Measurements from ENCODE around the gene THUMPD2. TPM values are rescaled to one million over a fixed set of nuclear protein-coding genes. Genes with fewer than 3 reads are reported as not detected.

THUMPD2 gene
- total RNA-seq, 1 donor from 2014 or later: 18.7 TPM

DNA sequence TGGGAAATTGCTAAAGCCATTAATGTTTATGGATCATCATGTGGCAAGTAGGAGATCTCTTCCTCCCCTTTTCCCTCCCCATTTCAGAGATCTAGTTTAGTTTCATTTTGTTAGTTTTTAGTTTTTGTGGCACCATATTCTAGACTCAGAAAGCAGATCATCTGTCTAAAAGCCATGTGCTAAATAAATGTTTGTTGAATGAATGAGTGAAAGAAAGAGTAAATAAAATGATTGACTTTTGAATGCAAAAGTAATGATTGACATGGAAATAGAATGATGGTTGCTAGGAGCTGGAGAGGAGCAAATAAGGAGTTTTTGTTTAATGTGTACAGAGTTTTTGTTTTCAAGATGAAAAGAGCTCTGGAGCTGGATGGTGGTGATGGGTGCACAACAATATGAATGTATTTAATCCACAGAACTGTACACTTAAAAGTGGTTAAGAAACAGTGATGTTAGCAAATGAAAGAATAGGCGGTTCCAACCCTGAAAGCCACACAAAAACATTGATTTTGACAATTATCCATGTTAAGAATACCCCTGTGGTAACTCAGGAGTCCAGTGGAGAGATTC is 89.7 kb downstream of the THUMPD2 start:
- Mint-ChIP-seq H3K4me1 (ENCODE audit: low read depth) (peaks cover 33% of the 10 kb centered on the region), H3K27ac (peak overlapping the region; percentile 29), H3K9me3 (ENCODE audit: low read depth) (peaks cover 7% of the 10 kb centered on the region), H3K4me3 (ENCODE audit: low read depth) (no peak overlapping the region), H3K27me3 (no peaks in the 10 kb centered on the region), H3K36me3 (ENCODE audit: insufficient read depth) (peaks cover 5% of the 10 kb centered on the region)
- TF ChIP-seq, protein P1, sequence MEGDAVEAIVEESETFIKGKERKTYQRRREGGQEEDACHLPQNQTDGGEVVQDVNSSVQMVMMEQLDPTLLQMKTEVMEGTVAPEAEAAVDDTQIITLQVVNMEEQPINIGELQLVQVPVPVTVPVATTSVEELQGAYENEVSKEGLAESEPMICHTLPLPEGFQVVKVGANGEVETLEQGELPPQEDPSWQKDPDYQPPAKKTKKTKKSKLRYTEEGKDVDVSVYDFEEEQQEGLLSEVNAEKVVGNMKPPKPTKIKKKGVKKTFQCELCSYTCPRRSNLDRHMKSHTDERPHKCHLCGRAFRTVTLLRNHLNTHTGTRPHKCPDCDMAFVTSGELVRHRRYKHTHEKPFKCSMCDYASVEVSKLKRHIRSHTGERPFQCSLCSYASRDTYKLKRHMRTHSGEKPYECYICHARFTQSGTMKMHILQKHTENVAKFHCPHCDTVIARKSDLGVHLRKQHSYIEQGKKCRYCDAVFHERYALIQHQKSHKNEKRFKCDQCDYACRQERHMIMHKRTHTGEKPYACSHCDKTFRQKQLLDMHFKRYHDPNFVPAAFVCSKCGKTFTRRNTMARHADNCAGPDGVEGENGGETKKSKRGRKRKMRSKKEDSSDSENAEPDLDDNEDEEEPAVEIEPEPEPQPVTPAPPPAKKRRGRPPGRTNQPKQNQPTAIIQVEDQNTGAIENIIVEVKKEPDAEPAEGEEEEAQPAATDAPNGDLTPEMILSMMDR (IDR thresholded peaks at IDR 0.05; ENCODE audit: unreplicated experiment): no peak
- DNase-seq (ENCODE audit: low spot score, unreplicated experiment): no peak

DNA sequence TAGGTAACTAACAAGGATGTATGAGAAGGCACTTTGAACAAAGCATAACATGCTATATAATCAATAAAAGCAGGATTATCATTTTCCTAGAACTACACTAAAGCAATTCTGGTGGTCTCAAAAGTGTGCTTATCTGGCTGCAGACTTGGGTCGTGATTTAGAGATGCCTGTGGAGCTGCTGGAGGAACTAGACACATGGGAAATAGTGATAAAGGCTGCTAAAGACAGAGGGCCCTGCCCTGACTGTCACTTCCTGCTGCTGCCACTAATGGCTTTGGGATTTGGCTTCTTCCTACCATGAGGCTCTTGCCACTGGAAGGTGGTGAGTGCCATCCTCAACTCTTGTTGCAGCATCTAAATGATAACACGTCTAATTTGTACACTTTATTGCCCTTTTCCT is 90.9 kb downstream of the THUMPD2 start:
- no peak for DNase-seq (ENCODE audit: low spot score, unreplicated experiment)
- H3K4me3 Mint-ChIP-seq (ENCODE audit: low read depth): no peak overlapping the region
- peaks cover 5% of the 10 kb centered on the region for H3K36me3 Mint-ChIP-seq (ENCODE audit: insufficient read depth)
- H3K9me3 Mint-ChIP-seq (ENCODE audit: low read depth): peaks cover 7% of the 10 kb centered on the region
- no peak overlapping the region for H3K27ac Mint-ChIP-seq
- no peaks in the 10 kb centered on the region for H3K27me3 Mint-ChIP-seq
- peaks cover 38% of the 10 kb centered on the region for H3K4me1 Mint-ChIP-seq (ENCODE audit: low read depth)
- TF ChIP-seq, protein P1 (IDR thresholded peaks at IDR 0.05; ENCODE audit: unreplicated experiment): no peak

DNA sequence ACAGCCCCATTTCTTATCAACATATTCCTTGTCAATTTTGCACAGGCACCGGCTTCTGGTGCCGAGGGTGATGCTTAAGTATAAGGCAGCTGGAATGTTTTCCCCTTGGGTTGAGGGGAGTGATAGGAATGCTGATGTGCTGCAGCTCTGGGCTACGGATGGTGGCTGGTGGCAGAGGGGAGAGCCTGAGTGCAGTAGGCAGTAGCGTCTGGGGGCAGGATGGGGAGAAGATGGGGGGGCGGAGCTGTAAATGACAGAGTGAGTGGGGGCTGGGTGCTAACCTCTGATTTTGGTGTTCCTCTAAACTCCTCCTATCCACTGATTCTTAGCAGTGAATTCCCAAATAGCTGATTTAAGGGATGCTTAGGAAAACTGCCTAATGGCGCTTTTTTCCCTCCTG is 92.6 kb downstream of the THUMPD2 start:
- H3K27ac Mint-ChIP-seq: no peak overlapping the region
- H3K4me1 Mint-ChIP-seq (ENCODE audit: low read depth): peaks cover 50% of the 10 kb centered on the region
- no peaks in the 10 kb centered on the region for H3K27me3 Mint-ChIP-seq
- H3K4me3 Mint-ChIP-seq (ENCODE audit: low read depth): no peak overlapping the region
- peaks cover 3% of the 10 kb centered on the region for H3K36me3 Mint-ChIP-seq (ENCODE audit: insufficient read depth)
- H3K9me3 Mint-ChIP-seq (ENCODE audit: low read depth): peaks cover 4% of the 10 kb centered on the region
- DNase-seq (ENCODE audit: low spot score, unreplicated experiment): no peak
- TF ChIP-seq, protein P1 (IDR thresholded peaks at IDR 0.05; ENCODE audit: unreplicated experiment): no peak

Other genes with a start within 250 kb of the THUMPD2 start
- gene TMEM178A, start 113.3 kb downstream of the THUMPD2 start, total RNA-seq: 28.7 and 32.9 TPM in 2 replicates

Measured in progenitor cell of endocrine pancreas (in vitro differentiated cells).